Measurements from ENCODE around the gene RFESD.

Gene RFESD

DNA sequence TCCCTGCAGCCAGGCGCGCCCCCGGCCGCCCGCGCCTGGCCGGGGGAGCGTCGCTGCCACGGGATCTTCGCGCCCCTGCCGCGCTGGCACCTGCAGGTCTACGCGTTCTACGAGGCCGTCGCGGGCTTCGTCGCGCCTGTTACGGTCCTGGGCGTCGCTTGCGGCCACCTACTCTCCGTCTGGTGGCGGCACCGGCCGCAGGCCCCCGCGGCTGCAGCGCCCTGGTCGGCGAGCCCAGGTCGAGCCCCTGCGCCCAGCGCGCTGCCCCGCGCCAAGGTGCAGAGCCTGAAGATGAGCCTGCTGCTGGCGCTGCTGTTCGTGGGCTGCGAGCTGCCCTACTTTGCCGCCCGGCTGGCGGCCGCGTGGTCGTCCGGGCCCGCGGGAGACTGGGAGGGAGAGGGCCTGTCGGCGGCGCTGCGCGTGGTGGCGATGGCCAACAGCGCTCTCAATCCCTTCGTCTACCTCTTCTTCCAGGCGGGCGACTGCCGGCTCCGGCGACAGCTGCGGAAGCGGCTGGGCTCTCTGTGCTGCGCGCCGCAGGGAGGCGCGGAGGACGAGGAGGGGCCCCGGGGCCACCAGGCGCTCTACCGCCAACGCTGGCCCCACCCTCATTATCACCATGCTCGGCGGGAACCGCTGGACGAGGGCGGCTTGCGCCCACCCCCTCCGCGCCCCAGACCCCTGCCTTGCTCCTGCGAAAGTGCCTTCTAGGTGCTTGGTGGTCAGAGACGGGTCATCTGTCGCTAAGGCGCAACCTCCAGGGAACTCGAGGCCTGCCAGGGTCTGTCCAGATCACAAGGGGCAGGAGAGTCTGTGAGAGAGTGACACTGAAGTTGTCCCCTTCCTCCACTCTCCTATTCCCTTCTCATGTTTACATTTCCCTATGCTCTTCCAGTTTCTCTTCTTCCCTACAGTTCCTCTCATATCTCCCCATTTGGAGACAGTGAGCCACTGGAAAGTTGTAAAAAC lies 25.4 kb upstream of the RFESD start:
- peak overlapping the region; percentile 65 for H3K4me3 ChIP-seq (ENCODE audit: low read depth, low read length)
- TF ChIP-seq, protein P1, sequence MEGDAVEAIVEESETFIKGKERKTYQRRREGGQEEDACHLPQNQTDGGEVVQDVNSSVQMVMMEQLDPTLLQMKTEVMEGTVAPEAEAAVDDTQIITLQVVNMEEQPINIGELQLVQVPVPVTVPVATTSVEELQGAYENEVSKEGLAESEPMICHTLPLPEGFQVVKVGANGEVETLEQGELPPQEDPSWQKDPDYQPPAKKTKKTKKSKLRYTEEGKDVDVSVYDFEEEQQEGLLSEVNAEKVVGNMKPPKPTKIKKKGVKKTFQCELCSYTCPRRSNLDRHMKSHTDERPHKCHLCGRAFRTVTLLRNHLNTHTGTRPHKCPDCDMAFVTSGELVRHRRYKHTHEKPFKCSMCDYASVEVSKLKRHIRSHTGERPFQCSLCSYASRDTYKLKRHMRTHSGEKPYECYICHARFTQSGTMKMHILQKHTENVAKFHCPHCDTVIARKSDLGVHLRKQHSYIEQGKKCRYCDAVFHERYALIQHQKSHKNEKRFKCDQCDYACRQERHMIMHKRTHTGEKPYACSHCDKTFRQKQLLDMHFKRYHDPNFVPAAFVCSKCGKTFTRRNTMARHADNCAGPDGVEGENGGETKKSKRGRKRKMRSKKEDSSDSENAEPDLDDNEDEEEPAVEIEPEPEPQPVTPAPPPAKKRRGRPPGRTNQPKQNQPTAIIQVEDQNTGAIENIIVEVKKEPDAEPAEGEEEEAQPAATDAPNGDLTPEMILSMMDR (IDR thresholded peaks at IDR 0.05; ENCODE audit: borderline replicate concordance, insufficient read depth, low read depth, low read length): 0 out of 2 replicates have a peak, but pooled peaks have one; percentile 1

DNA sequence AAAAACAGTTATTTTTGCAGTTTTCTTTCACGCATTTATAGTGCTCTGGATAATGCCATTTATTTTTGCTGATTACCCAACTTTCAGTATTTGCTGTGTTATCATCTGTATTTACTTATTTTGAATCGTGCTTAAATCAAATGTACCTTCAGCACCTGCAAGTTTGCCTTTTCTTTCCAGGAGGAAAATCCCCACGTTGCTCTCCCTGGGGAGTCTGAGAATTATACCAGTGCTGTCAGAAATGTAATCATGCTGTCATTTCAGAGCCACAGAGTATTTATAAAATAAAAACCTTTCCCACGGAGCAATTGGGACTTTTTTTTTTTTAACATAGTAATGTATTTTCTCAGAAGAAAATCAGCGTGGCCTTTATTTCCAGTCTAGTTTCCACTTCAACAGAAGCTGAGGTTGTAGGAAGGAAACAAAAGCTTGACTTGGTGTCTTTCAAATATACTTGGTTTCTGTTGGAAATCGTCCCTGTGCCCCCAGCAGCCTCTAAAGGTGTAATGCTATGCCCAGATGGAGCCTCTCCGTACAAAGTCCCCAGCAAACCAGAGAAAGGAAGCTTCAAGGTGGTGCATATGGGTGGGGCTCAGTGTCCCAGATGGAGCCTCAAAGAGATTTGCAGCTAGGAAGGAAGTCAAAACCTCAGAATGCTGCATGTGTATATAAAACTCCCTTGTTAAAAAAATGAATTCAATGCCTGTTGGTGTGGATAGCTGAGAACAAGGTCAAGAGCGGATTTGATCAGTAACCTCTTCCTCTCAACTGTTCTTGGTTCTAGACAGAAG lies 24.5 kb upstream of the RFESD start:
- H3K4me3 ChIP-seq (ENCODE audit: low read depth, low read length): no peak overlapping the region
- TF ChIP-seq, protein P1 (IDR thresholded peaks at IDR 0.05; ENCODE audit: borderline replicate concordance, insufficient read depth, low read depth, low read length): no peak

DNA sequence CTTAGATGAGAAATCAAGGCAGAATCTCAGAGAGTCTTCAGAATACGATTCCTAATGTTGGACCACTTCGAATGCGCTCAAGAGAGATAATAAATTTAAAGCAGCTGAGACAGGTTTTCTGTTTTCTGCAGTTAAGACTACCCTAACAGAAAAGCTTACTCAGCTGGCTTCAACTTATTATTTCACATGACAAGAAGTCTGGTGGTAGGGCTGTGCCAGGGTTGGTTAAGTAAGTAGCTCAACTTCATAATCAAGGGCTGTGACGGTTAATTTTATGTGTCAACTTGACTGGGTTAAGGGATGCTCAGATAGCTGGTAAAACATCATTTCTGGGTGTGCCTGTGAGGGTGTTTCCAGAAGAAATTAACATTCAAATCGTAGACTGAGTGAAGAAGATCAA lies 22.9 kb upstream of the RFESD start:
- TF ChIP-seq, protein P1 (IDR thresholded peaks at IDR 0.05; ENCODE audit: borderline replicate concordance, insufficient read depth, low read depth, low read length): no peak
- no peak overlapping the region for H3K4me3 ChIP-seq (ENCODE audit: low read depth, low read length)

DNA sequence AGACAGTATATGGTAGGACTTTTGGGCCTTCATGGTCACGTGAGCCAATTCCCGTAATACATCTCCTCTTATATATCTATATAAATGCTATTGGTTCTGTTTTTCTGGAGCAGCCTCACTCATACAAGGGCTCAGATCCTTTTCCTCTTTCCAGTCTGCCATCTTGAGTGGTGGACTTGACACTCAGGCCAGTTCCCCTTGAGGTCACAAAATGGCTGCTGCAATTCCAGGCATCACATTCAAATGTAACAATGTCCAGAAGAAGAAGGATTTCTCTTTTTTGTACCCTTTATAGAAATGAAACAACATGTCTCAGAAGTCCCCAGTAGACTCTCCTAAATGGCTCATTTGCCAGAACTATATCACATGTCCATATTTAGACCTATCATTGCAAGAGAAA lies 22.2 kb upstream of the RFESD start:
- H3K4me3 ChIP-seq (ENCODE audit: low read depth, low read length): no peak overlapping the region
- TF ChIP-seq, protein P1 (IDR thresholded peaks at IDR 0.05; ENCODE audit: borderline replicate concordance, insufficient read depth, low read depth, low read length): no peak

DNA sequence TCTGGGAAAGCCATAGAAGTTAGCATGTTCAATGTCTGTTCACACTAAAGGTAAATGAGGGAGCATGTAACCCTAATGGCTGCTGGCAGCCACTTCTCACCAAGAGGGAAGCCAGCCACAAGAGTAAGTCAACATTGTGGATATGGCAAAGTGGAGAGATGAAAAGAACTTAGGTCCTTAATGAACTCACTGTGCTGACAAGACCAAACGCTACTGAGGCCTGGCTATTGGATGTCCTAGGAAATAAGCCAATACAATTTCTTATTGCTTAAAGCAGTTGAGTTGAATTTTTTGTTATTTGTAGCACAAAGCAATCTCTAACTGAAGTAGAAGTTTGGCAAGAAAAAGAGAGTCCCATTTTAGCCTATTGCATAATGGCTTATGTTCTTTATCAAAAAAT lies 19.9 kb upstream of the RFESD start:
- TF ChIP-seq, protein P1 (IDR thresholded peaks at IDR 0.05; ENCODE audit: borderline replicate concordance, insufficient read depth, low read depth, low read length): no peak
- no peak overlapping the region for H3K4me3 ChIP-seq (ENCODE audit: low read depth, low read length)

DNA sequence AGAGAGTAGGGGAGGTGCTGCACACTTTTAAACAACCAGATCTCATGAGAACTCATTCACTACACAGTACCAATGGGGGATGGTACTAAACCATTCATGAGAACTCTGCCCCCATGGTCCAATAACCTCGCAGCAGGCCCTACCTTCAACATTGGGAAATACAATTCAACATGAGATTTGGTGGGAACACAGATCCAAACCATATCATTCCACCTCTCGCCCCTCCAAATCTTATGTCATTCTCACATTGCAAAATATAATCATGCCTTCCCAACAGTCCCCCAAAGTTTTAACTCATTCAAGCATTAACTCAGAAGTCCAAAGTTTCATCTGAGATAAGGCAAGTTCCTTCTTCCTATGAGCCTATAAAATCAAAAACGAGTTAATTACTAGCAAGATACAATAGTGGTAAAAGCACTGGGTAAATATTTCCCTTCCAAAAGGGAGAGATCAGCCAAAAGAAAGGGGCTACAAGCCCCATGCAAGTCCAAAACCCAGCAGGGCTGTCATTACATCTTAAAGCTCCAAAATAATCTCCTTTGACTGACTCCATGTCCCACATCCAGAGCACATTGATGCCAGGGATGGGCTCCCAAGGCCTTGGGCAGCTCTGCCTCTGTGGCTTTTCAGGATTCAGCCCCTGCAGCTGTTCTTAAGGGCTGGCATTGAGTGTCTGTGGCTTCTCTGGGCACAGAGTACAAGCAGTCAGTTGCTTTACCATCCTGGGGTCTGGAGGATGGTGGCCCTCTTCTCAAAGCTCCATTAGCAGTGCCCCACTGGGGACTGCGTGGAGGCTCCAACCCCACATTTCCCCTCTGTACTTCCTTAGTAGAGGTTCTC lies 18.4 kb upstream of the RFESD start:
- no peak overlapping the region for H3K4me3 ChIP-seq (ENCODE audit: low read depth, low read length)
- TF ChIP-seq, protein P1 (IDR thresholded peaks at IDR 0.05; ENCODE audit: borderline replicate concordance, insufficient read depth, low read depth, low read length): no peak

All from GM12875 (cell line).